Activated CD8-positive, alpha-beta T cell treated with anti-CD3 and anti-CD28 coated beads for 36 hours (primary cell): ENCODE results near the gene CASP2. TPM values are rescaled to one million over a fixed set of nuclear protein-coding genes. Genes with fewer than 3 reads are reported as not detected.

Source experiments
- ATAC-seq: fragments of 200-7000 bp; cut with Tn5 transposase; one replicate; pipeline ENCODE4 v1.10.0; 2021; ENCODE audit warnings: mild to moderate bottlenecking, moderate library complexity
- CTCF ChIA-PET: fragments of 350-600 bp; sonication (Branson Sonifier 250); formaldehyde crosslinking; loops from one replicate; lab custom pipeline; 2021; ENCODE audit warnings: antibody characterized with exemption; lab: Charles Lee
- POLR2A ChIA-PET: fragments of 350-600 bp; sonication (Branson Sonifier 250); formaldehyde crosslinking; loops from one replicate; lab custom pipeline; 2021; ENCODE audit warnings: antibody characterized with exemption; lab: Charles Lee
- DNase-seq: peaks from one replicate; pipeline ENCODE4 v3.0.0-alpha.2; 2020
- H3K27ac Mint-ChIP-seq: one replicate; pipeline ENCODE4 v1.8.0; 2021; ENCODE audit warnings: mild to moderate bottlenecking, mixed read lengths
- H3K27me3 Mint-ChIP-seq: one replicate; pipeline ENCODE4 v1.8.0; 2021; ENCODE audit warnings: mixed read lengths
- H3K36me3 Mint-ChIP-seq: one replicate; pipeline ENCODE4 v1.8.0; 2021; ENCODE audit warnings: low read depth, mixed read lengths
- H3K4me1 Mint-ChIP-seq: one replicate; pipeline ENCODE4 v1.8.0; 2021; ENCODE audit warnings: low read depth, mixed read lengths
- H3K4me3 Mint-ChIP-seq: one replicate; pipeline ENCODE4 v1.8.0; 2021; ENCODE audit warnings: mild to moderate bottlenecking, moderate library complexity, mixed read lengths
- H3K9me3 Mint-ChIP-seq: one replicate; pipeline ENCODE4 v1.8.0; 2021; ENCODE audit warnings: mixed read lengths
- intact Hi-C: fragments of 100-400 bp; cut with micrococcal nuclease; formaldehyde crosslinking; loops from one replicate; pipeline ENCODE4 v1.10.0; 2022
- total RNA-seq, 2 experiments: library from RNA; stranded (reverse); gene quantifications; one replicate each; pipeline ENCODE4 v1.2.3, GENCODE V29; 2021
- TF ChIP-seq, protein P1 (sequence below): fragments of 200-600 bp; IDR thresholded peaks from one replicate; pipeline ENCODE4 v1.8.0; 2022; ENCODE audit warnings: antibody characterized with exemption, mild to moderate bottlenecking

CASP2 gene
- total RNA-seq, 2 experiments from 2014 or later, result 79.6 to 80.9 TPM

- CTCF ChIA-PET, result interaction anchor here (0.8 to 5.7 kb wide), 10 partner anchors 8 to 168 kb away, joined by 3 to 48 read pairs (median 7); partner anchors contain the start of gene GSTK1
- H3K27me3 Mint-ChIP-seq, result no peaks in the 10 kb centered on the region
- H3K27ac Mint-ChIP-seq, result peak overlapping the region; percentile 53
- ATAC-seq, result no peak
- peaks cover 37% of the 10 kb centered on the region for H3K36me3 Mint-ChIP-seq
- intact Hi-C loops, result loop anchor here (5.0 kb wide), 1 partner anchor 33 kb away; the partner anchor contains the start of gene TMEM139
- H3K9me3 Mint-ChIP-seq, result peaks cover 34% of the 10 kb centered on the region
- H3K4me1 Mint-ChIP-seq, result peaks cover 74% of the 10 kb centered on the region
- H3K4me3 Mint-ChIP-seq, result no peak overlapping the region
- no peak for DNase-seq
- TF ChIP-seq, protein P1, sequence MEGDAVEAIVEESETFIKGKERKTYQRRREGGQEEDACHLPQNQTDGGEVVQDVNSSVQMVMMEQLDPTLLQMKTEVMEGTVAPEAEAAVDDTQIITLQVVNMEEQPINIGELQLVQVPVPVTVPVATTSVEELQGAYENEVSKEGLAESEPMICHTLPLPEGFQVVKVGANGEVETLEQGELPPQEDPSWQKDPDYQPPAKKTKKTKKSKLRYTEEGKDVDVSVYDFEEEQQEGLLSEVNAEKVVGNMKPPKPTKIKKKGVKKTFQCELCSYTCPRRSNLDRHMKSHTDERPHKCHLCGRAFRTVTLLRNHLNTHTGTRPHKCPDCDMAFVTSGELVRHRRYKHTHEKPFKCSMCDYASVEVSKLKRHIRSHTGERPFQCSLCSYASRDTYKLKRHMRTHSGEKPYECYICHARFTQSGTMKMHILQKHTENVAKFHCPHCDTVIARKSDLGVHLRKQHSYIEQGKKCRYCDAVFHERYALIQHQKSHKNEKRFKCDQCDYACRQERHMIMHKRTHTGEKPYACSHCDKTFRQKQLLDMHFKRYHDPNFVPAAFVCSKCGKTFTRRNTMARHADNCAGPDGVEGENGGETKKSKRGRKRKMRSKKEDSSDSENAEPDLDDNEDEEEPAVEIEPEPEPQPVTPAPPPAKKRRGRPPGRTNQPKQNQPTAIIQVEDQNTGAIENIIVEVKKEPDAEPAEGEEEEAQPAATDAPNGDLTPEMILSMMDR, result no peak
- POLR2A ChIA-PET, result interaction anchor here (1.6 kb wide), 1 partner anchor 15 kb away, joined by 6 read pairs; the partner anchor contains the start of gene GSTK1
Observed at GRCh38 chr7:143248761-143249354, 39.3 kb upstream of the CASP2 start.

GRCh38 chr7:143250199-143250598 lies 38.0 kb upstream of the CASP2 start:
- POLR2A ChIA-PET, result interaction anchor here (0.9 to 1.6 kb wide), 2 partner anchors 14 to 50 kb away, joined by 4 to 6 read pairs; partner anchors contain the start of gene GSTK1
- Mint-ChIP-seq H3K27me3 (no peaks in the 10 kb centered on the region), H3K4me3 (no peak overlapping the region), H3K27ac (peak overlapping the region; percentile 68), H3K36me3 (peaks cover 39% of the 10 kb centered on the region), H3K4me1 (peaks cover 70% of the 10 kb centered on the region), H3K9me3 (peaks cover 40% of the 10 kb centered on the region)
- CTCF ChIA-PET, result interaction anchor here (1.0 to 5.7 kb wide), 8 partner anchors 10 to 166 kb away, joined by 3 to 48 read pairs (median 7); partner anchors contain the start of gene GSTK1
- intact Hi-C loops, result no loop called here
- ATAC-seq (no peak), DNase-seq (no peak)
- TF ChIP-seq, protein P1, result no peak

- ATAC-seq (no peak), DNase-seq (no peak)
- intact Hi-C loops, result no loop called here
- TF ChIP-seq, protein P1, result no peak
- no peak overlapping the region for H3K4me3 Mint-ChIP-seq
- peak overlapping the region; percentile 75 for H3K27ac Mint-ChIP-seq
- POLR2A ChIA-PET, result no interaction called here
- CTCF ChIA-PET, result interaction anchor here (2.9 to 5.7 kb wide), 3 partner anchors 11 to 49 kb away, joined by 11 to 48 read pairs (median 19); partner anchors contain the start of gene GSTK1
- H3K27me3 Mint-ChIP-seq, result no peaks in the 10 kb centered on the region
- H3K36me3 Mint-ChIP-seq, result peaks cover 39% of the 10 kb centered on the region
- H3K9me3 Mint-ChIP-seq, result peaks cover 36% of the 10 kb centered on the region
- peaks cover 70% of the 10 kb centered on the region for H3K4me1 Mint-ChIP-seq
Observed at GRCh38 chr7:143250822-143251221, 37.3 kb upstream of the CASP2 start.

- peaks cover 69% of the 10 kb centered on the region for H3K4me1 Mint-ChIP-seq
Observed at GRCh38 chr7:143252006-143252405, 36.1 kb upstream of the CASP2 start.

More at GRCh38 chr7:143252006-143252405, 36.1 kb upstream of the CASP2 start:
- ChIA-PET POLR2A (no interaction called here), CTCF (interaction anchor here (1.6 to 5.7 kb wide), 2 partner anchors 12 to 47 kb away, joined by 3 to 48 read pairs; no protein-coding TSS in a partner anchor)
- TF ChIP-seq, protein P1, result no peak
- ATAC-seq (peak; percentile 75), DNase-seq (peak; percentile 41)
- Mint-ChIP-seq H3K36me3 (peaks cover 35% of the 10 kb centered on the region), H3K27me3 (no peaks in the 10 kb centered on the region), H3K27ac (peak overlapping the region; percentile 54), H3K9me3 (peaks cover 31% of the 10 kb centered on the region), H3K4me3 (no peak overlapping the region)
- intact Hi-C loops, result no loop called here
